ENCODE measurements around the gene AAK1.

- TF ChIP-seq, protein P1, sequence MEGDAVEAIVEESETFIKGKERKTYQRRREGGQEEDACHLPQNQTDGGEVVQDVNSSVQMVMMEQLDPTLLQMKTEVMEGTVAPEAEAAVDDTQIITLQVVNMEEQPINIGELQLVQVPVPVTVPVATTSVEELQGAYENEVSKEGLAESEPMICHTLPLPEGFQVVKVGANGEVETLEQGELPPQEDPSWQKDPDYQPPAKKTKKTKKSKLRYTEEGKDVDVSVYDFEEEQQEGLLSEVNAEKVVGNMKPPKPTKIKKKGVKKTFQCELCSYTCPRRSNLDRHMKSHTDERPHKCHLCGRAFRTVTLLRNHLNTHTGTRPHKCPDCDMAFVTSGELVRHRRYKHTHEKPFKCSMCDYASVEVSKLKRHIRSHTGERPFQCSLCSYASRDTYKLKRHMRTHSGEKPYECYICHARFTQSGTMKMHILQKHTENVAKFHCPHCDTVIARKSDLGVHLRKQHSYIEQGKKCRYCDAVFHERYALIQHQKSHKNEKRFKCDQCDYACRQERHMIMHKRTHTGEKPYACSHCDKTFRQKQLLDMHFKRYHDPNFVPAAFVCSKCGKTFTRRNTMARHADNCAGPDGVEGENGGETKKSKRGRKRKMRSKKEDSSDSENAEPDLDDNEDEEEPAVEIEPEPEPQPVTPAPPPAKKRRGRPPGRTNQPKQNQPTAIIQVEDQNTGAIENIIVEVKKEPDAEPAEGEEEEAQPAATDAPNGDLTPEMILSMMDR (conservative IDR thresholded peaks at IDR 0.05; ENCODE audit: low read depth in 2 of 2), result no peak
- TF ChIP-seq EZH2phosphoT487 (IDR thresholded peaks at IDR 0.05; ENCODE audit: unreplicated experiment) (no peak), EZH2 (IDR thresholded peaks at IDR 0.05; ENCODE audit: low read depth, unreplicated experiment) (no peak), REST (IDR thresholded peaks at IDR 0.05; ENCODE audit: unreplicated experiment) (no peak), JUNB (IDR thresholded peaks at IDR 0.05; ENCODE audit: unreplicated experiment) (no peak), POLR2AphosphoS5 (IDR thresholded peaks at IDR 0.05; ENCODE audit: low read depth) (no peak), STAT1 (IDR thresholded peaks at IDR 0.05; ENCODE audit: unreplicated experiment) (no peak), ZNF114 (CRISPR knock-in tag; IDR thresholded peaks at IDR 0.05) (no peak), CREB1 (CRISPR knock-in tag; IDR thresholded peaks at IDR 0.05; ENCODE audit: low read depth) (no peak), NANOG (IDR thresholded peaks at IDR 0.05; ENCODE audit: borderline replicate concordance) (no peak)
These were observed 147.7 kb downstream of the AAK1 start for GRCh38 chr2:69495861-69496260.

All from GM23338 (cell line).